T47D (cell line): ENCODE measurements around the gene SORCS3.

Experiments
- DNase-seq, 2 experiments: peaks; one replicate each; pipeline versions ENCODE4 v3.0.0 to v3.0.0-alpha.2; 2011 to 2012; ENCODE audit warnings: low read depth in 1 of 2, low spot score in 1 of 2
- JUND ChIP-seq: IDR thresholded peaks from 2 replicates; pipeline ENCODE4 v1.6.1; 2012; ENCODE audit warnings: low read depth
- in situ Hi-C: cut with HindIII; loops from 2 replicates; pipeline ENCODE4 v1.10.0; 2016; ENCODE audit warnings: low sequenced_read_pairs, low pct_unique_long_range_greater_than_20kb

The SORCS3 gene

DNA sequence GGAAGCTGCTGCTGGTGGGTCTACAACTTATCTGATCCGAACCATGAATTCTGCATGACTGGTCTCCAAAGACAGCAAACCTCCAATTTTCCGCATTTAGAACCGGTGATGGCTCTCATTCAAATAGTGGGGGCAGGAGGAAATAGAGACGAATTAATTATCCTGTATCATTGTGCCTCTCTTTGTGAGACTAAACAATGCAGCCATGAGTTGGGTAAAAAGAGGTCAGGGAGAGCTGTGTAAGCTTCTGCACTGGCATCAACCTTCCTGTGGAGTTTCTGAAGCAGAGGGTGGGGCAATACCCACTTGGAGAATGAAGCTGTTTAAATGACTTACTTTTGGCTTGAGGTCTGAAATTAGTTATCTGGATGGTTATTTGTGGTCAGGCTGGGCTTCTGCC lies 266.4 kb downstream of the SORCS3 start:
- DNase-seq, result no peak
- in situ Hi-C loops, result no loop called here
- TF ChIP-seq JUND, result no peak

DNA sequence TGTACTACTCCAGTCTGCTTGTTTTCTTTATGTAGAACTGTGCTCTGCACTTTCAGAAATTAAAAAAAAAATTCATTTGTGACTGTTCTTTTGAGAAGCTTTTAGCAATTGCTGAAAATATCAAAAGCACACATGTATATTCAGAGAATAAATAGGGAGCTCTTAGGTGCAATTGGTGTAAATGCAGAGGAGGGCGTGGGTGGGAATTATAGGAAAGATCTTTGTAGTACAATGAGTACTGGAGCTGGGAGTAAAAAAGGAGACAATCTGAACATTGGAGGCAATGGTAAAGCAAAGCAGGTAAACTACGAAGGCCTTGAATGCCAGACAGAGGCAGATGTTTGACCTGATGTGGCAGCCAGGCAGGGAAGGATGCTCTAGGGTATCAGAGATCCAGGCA lies 267.5 kb downstream of the SORCS3 start:
- in situ Hi-C loops, result no loop called here
- TF ChIP-seq JUND, result no peak

DNA sequence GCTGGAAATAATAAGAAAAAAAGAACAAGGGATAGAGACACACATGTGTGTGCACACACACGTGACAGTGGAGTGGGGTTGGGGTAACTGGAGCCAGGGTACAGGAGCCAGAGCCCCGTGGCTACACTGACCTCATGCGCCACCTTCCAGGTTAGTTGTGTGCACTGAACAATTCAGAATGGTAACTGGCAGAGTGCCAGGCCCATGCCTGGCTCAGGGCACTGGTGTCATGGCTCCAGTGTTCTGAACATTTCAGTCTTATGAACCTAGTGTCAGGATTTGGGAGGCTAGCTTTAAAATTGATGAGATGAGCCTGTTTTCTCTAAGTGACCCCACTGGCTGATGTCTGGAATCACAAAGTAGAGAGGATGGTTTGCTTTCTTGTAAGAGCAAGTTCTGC lies 269.6 kb downstream of the SORCS3 start:
- in situ Hi-C loops, result no loop called here
- TF ChIP-seq JUND, result no peak

More for the DNA sequence above, 267.5 kb downstream of the SORCS3 start:
- DNase-seq, result no peak

DNA sequence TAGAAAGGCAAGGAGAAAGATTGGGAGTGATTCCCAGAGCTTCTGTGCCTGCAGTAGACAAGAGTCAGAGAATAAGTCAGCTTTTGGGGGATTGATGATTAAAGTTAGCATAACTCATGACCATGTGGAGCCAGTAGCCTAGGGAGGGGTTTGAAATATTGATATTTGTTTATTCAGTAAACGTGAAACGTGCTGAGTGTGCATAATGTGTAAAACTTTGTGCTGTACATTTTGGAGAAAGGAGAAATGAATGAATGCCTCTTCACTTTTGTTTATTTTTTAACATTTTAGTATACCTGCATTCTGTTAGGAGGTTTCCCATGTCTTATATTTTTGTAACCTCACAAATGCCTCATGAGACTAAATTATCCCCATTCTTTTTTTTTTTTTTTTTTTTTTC lies 272.3 kb downstream of the SORCS3 start:
- in situ Hi-C loops, result no loop called here

More for the DNA sequence above, 269.6 kb downstream of the SORCS3 start:
- DNase-seq, result no peak

DNA sequence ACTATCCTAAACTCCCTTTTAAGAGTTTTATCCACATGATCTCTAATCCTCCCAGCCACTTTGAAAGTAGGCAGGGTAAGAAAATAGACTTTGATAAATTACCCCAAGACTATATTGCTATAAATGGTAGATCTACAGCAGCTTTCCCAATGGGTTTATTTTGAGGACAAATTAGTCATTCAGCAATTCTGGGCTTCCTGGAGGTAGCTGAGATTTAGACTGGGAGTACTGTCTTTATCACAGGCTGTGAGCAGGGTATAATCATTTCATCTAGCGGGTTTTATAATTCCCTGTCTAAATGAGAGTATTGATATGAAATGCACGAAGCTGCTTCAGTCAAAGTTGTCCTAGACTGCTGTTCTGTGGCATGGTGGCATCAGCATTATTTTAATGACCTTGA lies 279.4 kb downstream of the SORCS3 start:
- DNase-seq, result no peak
- in situ Hi-C loops, result no loop called here

More for the DNA sequence above, 272.3 kb downstream of the SORCS3 start:
- no peak for DNase-seq
- no peak for TF ChIP-seq JUND

DNA sequence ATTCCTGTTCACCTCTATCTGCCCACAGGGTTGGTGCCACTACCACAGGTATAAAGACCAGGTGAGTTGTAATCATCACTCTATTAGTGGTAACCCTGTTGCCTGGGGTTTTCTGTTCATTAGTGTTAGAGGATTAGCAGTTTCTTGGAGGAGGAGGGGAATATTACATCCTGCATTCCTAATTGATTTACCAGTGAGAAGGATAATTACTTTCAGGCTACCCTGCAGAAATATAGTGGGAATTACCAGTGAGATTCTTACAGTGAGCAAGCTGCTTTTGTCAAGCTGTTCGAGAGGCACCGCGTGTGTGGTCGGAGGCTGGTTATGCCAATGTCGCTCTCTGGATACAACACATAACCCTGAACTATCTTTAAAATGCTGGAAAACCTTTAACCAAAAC lies 280.7 kb downstream of the SORCS3 start:
- no peak for TF ChIP-seq JUND
- no peak for DNase-seq
- in situ Hi-C loops, result no loop called here

More for the DNA sequence above, 279.4 kb downstream of the SORCS3 start:
- TF ChIP-seq JUND, result no peak

DNA sequence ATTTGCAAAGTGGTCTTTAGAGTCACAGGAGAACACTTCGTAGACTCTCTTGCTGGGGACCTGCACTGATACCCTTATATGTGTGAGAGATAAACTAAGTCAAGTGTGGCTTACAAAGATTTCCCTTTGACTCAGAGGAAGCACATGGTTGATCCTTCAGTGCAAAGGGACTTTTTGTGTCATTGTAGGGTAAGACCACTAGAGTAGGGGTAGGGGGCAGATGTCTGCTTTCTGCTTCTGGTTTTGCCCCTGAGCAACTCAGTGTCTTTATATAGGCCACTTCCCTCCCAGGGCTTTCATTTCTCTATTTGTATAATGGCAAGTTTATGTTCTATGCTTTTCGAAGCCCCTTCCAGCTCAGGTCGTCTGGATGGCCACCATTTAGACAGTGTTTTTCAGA lies 281.7 kb downstream of the SORCS3 start:
- no peak for TF ChIP-seq JUND
- DNase-seq, result no peak
- in situ Hi-C loops, result no loop called here

DNA sequence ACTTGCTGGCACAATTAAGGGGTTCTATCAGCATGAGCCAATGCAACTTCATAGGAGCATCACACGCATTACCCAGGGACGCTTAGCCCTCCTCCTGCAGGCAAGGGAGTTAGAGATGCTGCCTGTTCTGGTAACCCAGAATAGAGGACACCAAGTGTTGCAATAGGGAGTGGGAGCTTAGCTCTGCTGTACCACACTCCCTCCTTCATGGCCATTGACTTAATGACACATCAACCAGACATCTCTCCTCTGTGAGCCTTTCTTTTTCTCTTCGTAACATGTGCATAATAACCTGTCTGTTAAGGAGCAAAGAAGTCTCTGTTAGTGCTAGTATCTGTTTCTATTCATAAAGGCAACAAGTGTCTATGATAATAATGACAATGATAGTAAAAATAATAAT lies 282.4 kb downstream of the SORCS3 start:
- TF ChIP-seq JUND, result no peak
- in situ Hi-C loops, result no loop called here
- no peak for DNase-seq

DNA sequence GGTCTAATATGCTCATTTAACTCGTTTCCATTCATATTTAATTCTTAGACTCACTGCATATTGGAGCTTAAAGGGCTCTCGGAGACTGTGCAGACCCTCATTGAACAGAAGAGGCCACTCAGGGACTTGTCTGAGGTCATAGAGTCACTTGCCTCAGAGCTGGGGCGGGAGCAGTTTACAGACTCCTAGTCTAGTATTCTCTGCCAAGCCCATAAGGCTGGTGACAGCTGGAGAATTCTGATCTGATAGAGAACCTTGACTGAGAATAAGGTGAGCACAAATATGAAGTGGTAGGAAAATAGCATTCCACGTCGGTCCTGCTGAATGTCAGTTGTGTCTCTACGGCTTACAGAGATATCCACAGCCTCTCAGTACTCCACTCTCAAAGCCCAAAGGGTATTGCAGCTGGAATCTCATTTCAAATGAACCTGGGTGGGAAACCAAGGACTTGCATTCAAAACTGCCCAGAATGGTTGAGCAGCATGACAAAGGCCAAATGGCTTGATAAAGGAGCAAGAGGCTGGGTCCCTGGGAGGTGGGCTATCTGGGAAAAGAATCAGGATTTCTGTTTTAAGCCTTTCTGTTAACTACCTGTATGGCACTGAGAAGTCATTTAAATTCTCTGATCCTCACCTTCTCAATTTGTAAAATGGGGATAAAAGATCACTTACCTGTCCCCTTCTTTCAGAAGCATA lies 283.2 kb downstream of the SORCS3 start:
- in situ Hi-C loops, result no loop called here
- no peak for TF ChIP-seq JUND
- no peak for DNase-seq

- TF ChIP-seq JUND, result no peak
- peak; percentile 1 to 60 for DNase-seq
- in situ Hi-C loops, result no loop called here
These were observed 284.3 kb downstream of the SORCS3 start for GRCh38 chr10:104925232-104925851.

DNA sequence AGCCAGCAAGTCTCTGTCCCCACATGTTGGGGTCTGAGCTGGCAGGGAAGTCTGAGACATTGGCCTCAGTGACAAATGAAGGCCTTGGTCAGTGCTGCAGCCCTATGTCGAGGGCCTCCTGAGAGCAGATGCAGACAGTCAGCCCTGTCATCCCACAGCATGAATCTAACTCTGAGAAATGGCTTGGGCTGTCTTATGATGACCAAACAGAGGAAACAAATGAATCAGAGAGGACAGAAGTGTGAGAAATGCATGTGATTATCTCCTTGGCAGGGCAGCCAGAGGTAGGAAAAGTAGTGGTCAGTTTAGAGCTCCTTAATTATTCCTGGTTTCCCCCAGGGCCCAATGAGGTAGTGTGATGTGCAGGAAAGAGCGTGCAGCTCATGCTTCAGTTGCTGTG lies 287.6 kb downstream of the SORCS3 start:
- no peak for TF ChIP-seq JUND
- no peak for DNase-seq
- in situ Hi-C loops, result no loop called here

- no peak for TF ChIP-seq JUND
- no peak for DNase-seq
- in situ Hi-C loops, result no loop called here
These were observed 290.6 kb downstream of the SORCS3 start for GRCh38 chr10:104931612-104932134.

DNA sequence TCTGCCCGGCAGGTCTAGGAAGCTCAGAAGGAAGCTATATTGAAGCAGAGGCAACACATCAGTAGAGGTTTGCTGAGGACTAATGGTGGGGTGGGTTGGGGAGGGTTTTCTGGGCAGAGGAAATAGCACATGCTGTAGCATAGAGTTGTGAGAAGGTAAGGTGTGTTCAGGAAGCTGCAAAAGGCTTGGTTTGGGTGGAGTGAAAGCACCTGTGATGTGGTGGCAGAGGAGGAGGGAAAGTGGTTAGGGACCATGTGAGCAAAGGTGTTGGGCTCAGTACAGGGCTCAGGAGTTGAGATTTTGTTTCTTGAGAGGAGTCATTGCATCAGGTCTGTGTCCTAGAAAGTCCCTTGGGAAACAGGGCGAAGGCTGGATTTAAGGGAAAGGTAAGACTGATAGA lies 294.6 kb downstream of the SORCS3 start:
- in situ Hi-C loops, result no loop called here
- DNase-seq, result no peak
- TF ChIP-seq JUND, result no peak
